Testis (tissue), 3 donors: ENCODE results near the gene CAB39. TPM values are rescaled to one million over a fixed set of nuclear protein-coding genes. Genes with fewer than 3 reads are reported as not detected.

Experiments
- DNase-seq: peaks from one replicate; pipeline ENCODE4 v3.0.0-alpha.2; 2019
- H3K27ac ChIP-seq, 2 donors: fragments of 200-600 bp; sonication (generic); one replicate each; pipeline ENCODE4 v1.5.1; 2019
- H3K27me3 ChIP-seq: fragments of 200-600 bp; sonication (generic); one replicate; pipeline ENCODE4 v1.5.1; 2019
- H3K36me3 ChIP-seq: fragments of 200-600 bp; sonication (generic); one replicate; pipeline ENCODE4 v1.5.1; 2017; ENCODE audit warnings: low read depth; ENCODE audit errors: missing control alignments
- H3K4me1 ChIP-seq: fragments of 200-600 bp; sonication (generic); one replicate; pipeline ENCODE4 v1.5.1; 2019
- H3K4me3 ChIP-seq, 2 donors: fragments of 200-600 bp; sonication (generic); one replicate each; pipeline ENCODE4 v1.5.1; 2017 to 2019
- H3K9me3 ChIP-seq: fragments of 200-600 bp; sonication (generic); one replicate; pipeline ENCODE4 v1.5.1; 2017
- POLR2A ChIP-seq: fragments of 450-650 bp; IDR thresholded peaks from one replicate; pipeline ENCODE4 v1.6.1; 2017; ENCODE audit warnings: antibody characterized with exemption, mild to moderate bottlenecking, moderate library complexity
- WGBS, 2 donors: methylation state at CpG; one replicate each; pipeline ENCODE4 v1.1.5; 2018; 5-methylcytosine and 5-hydroxymethylcytosine counted together
- intact Hi-C: fragments of 100-400 bp; cut with DNase I; formaldehyde crosslinking; loops from one replicate; pipeline ENCODE4 v1.15.1; 2023; ENCODE audit warnings: low total_unique reads
- polyA plus RNA-seq: library from polyadenylated mRNA; stranded (reverse); fragments of 350-450 nt; fragmentation: Illumina TruSeq; extraction: RNeasy Lipid Tissue Mini Kit (QIAGEN cat#74804); gene quantifications from one replicate; pipeline ENCODE4 v1.2.3, GENCODE V29; 2014; ENCODE audit warnings: low read depth, low replicate concordance; ENCODE audit not compliant: insufficient read depth
- total RNA-seq, 2 donors: library from RNA; depleted of rRNA; stranded (reverse); fragments of >200 nt; gene quantifications; one replicate each; pipeline ENCODE4 v1.2.3, GENCODE V29; 2016
- TF ChIP-seq, protein P1 (sequence below), 3 experiments: fragments of 450-650 bp in 2 of 3; fragments of 200-600 bp in 1 of 3; sonication (generic) in 1 of 3; IDR thresholded peaks; one replicate each; pipeline ENCODE4 v1.5.1; 2016 to 2019; ENCODE audit warnings: antibody characterized with exemption in 3 of 3, mild to moderate bottlenecking in 2 of 3, moderate library complexity in 1 of 3

CAB39 gene
- total and polyA plus RNA-seq, 3 donors from 2014 or later, result 76.1 to 82.2 (median 76.8) TPM

GRCh38 chr2:230827774-230828271, 115.2 kb downstream of the CAB39 start:
- WGBS, 2 donors, result 34 to 55% methylated on average over 11 to 28 of the region's 36 CpGs
- H3K4me3 ChIP-seq, result peak overlapping the region; percentile 44 to 57
- intact Hi-C loops, result loop anchor here (10.0 kb wide), 1 partner anchor 157 kb away; no protein-coding TSS in a partner anchor

GRCh38 chr2:230828272-230828961, 115.8 kb downstream of the CAB39 start:
- intact Hi-C loops, result loop anchor here (10.0 kb wide), 1 partner anchor 156 kb away; no protein-coding TSS in a partner anchor

More at GRCh38 chr2:230827774-230828271, 115.2 kb downstream of the CAB39 start:
- Histone ChIP-seq H3K9me3 (no peaks in the 10 kb centered on the region), H3K4me1 (peaks cover 4% of the 10 kb centered on the region), H3K36me3 (no peaks in the 10 kb centered on the region), H3K27ac (no peak overlapping the region), H3K27me3 (no peaks in the 10 kb centered on the region)
- TF ChIP-seq, protein P1, sequence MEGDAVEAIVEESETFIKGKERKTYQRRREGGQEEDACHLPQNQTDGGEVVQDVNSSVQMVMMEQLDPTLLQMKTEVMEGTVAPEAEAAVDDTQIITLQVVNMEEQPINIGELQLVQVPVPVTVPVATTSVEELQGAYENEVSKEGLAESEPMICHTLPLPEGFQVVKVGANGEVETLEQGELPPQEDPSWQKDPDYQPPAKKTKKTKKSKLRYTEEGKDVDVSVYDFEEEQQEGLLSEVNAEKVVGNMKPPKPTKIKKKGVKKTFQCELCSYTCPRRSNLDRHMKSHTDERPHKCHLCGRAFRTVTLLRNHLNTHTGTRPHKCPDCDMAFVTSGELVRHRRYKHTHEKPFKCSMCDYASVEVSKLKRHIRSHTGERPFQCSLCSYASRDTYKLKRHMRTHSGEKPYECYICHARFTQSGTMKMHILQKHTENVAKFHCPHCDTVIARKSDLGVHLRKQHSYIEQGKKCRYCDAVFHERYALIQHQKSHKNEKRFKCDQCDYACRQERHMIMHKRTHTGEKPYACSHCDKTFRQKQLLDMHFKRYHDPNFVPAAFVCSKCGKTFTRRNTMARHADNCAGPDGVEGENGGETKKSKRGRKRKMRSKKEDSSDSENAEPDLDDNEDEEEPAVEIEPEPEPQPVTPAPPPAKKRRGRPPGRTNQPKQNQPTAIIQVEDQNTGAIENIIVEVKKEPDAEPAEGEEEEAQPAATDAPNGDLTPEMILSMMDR (IDR thresholded peaks at IDR 0.05), result no peak
- TF ChIP-seq POLR2A, result no peak
- no peak for DNase-seq

DNA sequence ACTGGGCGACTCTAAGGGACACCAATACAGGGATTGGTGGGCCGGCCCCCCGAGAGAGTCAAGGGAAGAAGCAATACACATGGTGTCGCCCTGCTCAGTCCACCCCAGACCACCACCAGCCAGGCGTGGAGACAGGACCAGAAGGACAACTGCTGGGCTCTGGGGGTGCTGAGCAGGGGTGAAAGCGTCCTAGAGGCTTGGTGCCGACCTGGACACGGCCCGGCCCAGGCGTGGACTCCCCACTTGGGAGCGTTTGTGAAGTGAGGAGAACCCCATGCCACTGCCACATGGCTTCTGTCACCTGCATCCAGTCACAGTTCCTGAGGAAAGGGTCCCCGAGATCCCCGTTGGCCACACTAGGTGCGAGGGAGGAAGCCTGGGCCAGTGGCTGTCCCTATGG, 116.7 kb downstream of the CAB39 start:
- Histone ChIP-seq H3K4me1 (peaks cover 4% of the 10 kb centered on the region), H3K4me3 (no peak overlapping the region), H3K36me3 (no peaks in the 10 kb centered on the region), H3K9me3 (no peaks in the 10 kb centered on the region), H3K27me3 (no peaks in the 10 kb centered on the region), H3K27ac (no peak overlapping the region)
- 84 to 93% methylated on average over 10 to 14 of the region's 14 CpGs for WGBS, 2 donors
- TF ChIP-seq, protein P1 (IDR thresholded peaks at IDR 0.05), result no peak
- TF ChIP-seq POLR2A, result no peak
- intact Hi-C loops, result loop anchor here (10.0 kb wide), 1 partner anchor 156 kb away; no protein-coding TSS in a partner anchor
- DNase-seq, result no peak

More at GRCh38 chr2:230828272-230828961, 115.8 kb downstream of the CAB39 start:
- Histone ChIP-seq H3K4me3 (peak overlapping the region; percentile 44 to 57), H3K9me3 (no peaks in the 10 kb centered on the region), H3K27ac (no peak overlapping the region), H3K4me1 (peaks cover 4% of the 10 kb centered on the region), H3K27me3 (no peaks in the 10 kb centered on the region), H3K36me3 (no peaks in the 10 kb centered on the region)
- no peak for TF ChIP-seq POLR2A
- TF ChIP-seq, protein P1 (IDR thresholded peaks at IDR 0.05), result no peak
- no peak for DNase-seq
- WGBS, 2 donors, result 20% methylated on average over 36 of the region's 61 CpGs; no CpG with 5 or more reads in 1 of the 2 donors

GRCh38 chr2:230829959-230830358, 117.3 kb downstream of the CAB39 start:
- H3K27ac ChIP-seq, result no peak overlapping the region
- WGBS, 2 donors, result 87 to 89% methylated on average over 7 of the region's 7 CpGs
- H3K4me3 ChIP-seq, result no peak overlapping the region
- no peak for DNase-seq
- H3K27me3 ChIP-seq, result no peaks in the 10 kb centered on the region
- H3K36me3 ChIP-seq, result no peaks in the 10 kb centered on the region
- intact Hi-C loops, result loop anchor here (10.0 kb wide), 1 partner anchor 155 kb away; no protein-coding TSS in a partner anchor
- no peaks in the 10 kb centered on the region for H3K9me3 ChIP-seq
- TF ChIP-seq POLR2A, result no peak
- TF ChIP-seq, protein P1 (IDR thresholded peaks at IDR 0.05), result no peak
- H3K4me1 ChIP-seq, result peaks cover 4% of the 10 kb centered on the region
